ENCODE results near the gene IRF4. TPM values are rescaled to one million over a fixed set of nuclear protein-coding genes. Genes with fewer than 3 reads are reported as not detected.
A peak's percentile ranks its signal among the peaks of the same experiment; 100 is the strongest.

Gene IRF4
- total RNA-seq, 3 donors from 2014 or later, result 720 to 924 (median 743) TPM

DNA sequence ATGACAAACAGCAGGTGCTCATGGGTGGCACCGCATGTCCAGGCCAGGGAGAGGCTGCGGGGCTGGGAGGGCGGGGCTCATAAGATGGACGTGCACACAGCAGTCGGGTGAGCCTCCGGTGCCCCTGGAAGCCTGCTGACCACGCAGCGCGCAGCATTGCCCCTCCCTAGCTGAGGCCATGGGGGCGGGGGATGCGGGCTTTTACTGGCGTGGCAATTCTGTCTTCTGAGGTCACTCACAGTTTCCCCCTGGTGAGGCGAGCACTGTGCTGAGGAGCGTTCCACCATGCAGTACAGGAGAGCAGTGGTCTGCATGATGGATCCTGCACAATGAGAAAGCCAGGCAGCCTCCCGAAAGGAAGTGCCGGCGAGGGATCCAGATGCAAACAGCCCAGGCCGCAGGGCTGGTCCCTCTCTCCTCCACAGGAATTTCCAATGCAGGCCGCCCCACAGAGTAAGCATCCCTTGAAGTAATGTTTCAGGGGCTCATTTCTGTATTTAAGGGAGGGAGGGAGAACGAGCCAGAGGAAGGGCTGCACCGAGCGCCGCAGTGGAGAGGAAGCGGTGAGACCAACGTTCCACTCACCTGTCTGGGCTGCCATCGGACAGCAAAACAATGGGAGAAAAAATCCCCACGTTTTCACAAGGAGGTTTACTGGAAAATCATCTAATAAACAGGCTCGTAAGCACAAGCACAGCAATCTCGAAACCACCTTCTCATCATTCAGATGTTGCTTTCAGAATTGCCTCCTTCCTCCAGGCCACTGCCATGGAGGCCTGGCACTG lies 56.0 kb downstream of the IRF4 start:
- peak overlapping the region; percentile 59 for H3K4me3 Mint-ChIP-seq
- no peaks in the 10 kb centered on the region for H3K27me3 Mint-ChIP-seq (ENCODE audit: low read depth)
- H3K4me1 Mint-ChIP-seq (ENCODE audit: low read depth), result peaks cover 49% of the 10 kb centered on the region
- DNase-seq, result peak; percentile 53
- H3K9me3 Mint-ChIP-seq, result no peaks in the 10 kb centered on the region
- ATAC-seq, result peak; percentile 28 to 29
- H3K36me3 Mint-ChIP-seq (ENCODE audit: insufficient read depth), result no peaks in the 10 kb centered on the region

DNA sequence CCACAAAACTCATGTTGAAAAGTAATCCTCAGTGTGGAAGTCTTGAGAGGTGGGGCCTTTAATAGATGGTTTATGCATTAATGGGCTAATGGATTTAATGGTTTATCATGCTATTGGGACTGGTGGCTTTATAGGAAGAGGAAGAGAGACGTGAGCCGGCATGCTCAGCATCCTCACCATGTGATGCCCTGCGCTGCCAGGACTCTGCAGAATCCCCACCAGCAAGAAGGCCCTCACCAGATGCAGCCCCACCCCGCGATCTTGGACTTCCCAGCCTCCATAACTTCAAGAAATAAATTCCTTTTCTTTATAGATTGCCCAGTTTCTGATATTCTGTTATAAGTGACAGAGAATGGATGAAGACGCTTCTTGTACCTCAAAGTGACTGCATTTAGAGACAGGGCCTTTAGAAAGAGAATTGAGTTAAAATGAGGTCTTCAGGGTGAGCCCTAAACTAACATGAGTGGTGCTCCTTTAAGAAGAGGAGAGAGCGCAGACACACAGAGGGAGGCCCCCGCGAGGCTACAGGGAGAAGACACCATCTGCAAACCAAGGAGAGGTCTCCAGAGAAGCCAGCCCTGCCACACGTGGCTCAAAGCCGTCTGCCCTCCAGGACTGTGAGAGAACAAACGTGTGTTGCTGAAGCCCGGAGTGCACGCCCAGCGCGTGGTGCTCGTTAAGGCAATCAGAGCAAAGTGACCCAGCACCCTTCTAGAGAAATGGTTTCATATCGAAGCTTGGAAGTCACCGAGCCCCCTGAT lies 56.9 kb downstream of the IRF4 start:
- DNase-seq, result no peak

DNA sequence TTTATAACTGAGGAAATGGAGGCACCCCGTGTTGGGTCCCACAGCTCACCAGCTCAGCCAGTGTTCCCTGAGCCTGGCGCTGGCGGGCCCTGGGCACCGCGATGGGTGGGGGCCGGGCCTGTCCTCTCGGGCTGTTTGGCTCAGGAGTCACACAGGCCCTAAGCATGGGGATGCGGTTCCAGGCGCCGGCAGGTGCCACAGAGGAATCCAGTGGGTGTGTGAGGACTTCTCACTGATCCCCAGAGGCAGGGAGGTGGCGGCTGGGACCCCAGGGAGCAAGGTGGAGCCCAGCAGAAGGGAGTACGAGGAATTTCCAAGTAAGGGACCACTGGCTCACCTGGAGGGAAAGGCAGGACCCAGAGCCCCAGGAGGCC lies 57.5 kb downstream of the IRF4 start:
- Mint-ChIP-seq H3K27me3 (ENCODE audit: low read depth) (no peaks in the 10 kb centered on the region), H3K9me3 (no peaks in the 10 kb centered on the region), H3K4me1 (ENCODE audit: low read depth) (peaks cover 48% of the 10 kb centered on the region), H3K4me3 (peak overlapping the region; percentile 29), H3K36me3 (ENCODE audit: insufficient read depth) (no peaks in the 10 kb centered on the region)
- no peak for ATAC-seq
- DNase-seq, result no peak

More for the DNA sequence above, 56.9 kb downstream of the IRF4 start:
- Mint-ChIP-seq H3K4me1 (ENCODE audit: low read depth) (peaks cover 49% of the 10 kb centered on the region), H3K4me3 (peak overlapping the region; percentile 59), H3K9me3 (no peaks in the 10 kb centered on the region), H3K36me3 (ENCODE audit: insufficient read depth) (no peaks in the 10 kb centered on the region), H3K27me3 (ENCODE audit: low read depth) (no peaks in the 10 kb centered on the region)
- no peak for ATAC-seq

DNA sequence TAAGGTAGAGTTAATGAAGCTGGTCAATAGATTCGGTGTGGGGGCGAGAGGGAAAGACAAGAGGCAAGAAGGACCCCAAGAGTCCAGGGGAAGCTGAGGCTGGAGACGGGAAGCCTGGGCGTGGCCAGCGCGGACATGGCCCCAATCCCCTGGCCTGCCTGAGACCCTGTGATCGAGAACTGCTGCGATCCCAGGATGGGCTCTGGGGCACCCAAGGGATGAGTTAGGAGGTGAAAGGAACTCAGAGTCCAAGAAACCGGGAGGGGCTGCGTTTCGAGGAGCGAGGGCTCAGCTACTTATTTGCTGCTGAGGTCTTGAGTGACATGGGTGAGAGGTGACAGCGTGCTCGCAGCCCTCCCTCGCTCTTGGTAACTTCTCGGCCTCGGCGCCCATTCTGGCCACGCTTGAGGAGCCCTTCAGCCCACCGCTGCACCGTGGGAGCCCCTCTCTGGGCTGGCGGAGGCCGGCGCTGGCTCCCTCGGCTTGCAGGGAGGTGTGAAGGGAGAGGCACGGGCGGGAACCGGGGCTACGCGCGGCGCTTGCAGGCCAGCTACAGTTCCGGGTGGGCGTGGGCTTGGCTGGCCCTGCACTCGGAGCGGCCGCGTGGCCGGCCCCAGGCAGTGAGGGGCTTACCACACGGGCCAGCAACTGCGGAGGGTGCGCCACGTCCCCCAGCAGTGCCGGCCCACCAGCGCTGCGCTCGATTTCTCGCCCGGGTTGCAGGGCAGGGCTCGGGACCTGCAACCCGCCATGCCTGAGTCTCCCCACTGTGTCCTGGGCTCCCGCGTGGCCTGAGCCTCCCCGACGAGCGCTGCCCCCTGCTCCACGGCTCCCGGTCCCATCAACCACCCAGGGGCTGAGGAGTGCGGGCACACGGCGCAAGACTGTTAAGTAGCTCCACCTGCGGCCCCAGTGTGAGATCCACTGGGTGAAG lies 58.2 kb downstream of the IRF4 start:
- Mint-ChIP-seq H3K9me3 (no peaks in the 10 kb centered on the region), H3K36me3 (ENCODE audit: insufficient read depth) (no peaks in the 10 kb centered on the region), H3K4me1 (ENCODE audit: low read depth) (peaks cover 47% of the 10 kb centered on the region), H3K27me3 (ENCODE audit: low read depth) (no peaks in the 10 kb centered on the region), H3K4me3 (peak overlapping the region; percentile 29)
- ATAC-seq, result no peak
- DNase-seq, result no peak

DNA sequence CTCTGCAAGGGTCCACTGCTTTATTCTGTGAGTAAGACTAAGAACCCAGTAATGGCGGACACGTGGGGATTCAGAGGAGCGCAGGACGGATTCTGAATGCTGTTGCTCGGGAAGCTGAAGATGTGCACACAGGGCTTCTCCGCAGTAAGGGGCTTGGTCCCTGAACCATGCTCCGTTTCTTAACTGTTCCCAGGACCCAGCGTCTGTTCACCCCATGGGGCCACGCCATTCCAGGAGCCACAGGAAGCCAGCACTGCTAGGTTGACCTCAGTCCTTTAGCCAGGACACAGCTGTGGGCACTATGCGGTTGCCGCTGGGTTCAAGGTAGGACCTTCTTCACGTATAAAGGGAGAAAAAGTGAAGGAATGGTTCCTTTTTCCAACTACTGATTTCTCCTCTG lies 59.8 kb downstream of the IRF4 start:
- DNase-seq, result no peak
- Mint-ChIP-seq H3K4me1 (ENCODE audit: low read depth) (peaks cover 38% of the 10 kb centered on the region), H3K27me3 (ENCODE audit: low read depth) (no peaks in the 10 kb centered on the region), H3K4me3 (no peak overlapping the region), H3K36me3 (ENCODE audit: insufficient read depth) (no peaks in the 10 kb centered on the region), H3K9me3 (no peaks in the 10 kb centered on the region)
- no peak for ATAC-seq

DNA sequence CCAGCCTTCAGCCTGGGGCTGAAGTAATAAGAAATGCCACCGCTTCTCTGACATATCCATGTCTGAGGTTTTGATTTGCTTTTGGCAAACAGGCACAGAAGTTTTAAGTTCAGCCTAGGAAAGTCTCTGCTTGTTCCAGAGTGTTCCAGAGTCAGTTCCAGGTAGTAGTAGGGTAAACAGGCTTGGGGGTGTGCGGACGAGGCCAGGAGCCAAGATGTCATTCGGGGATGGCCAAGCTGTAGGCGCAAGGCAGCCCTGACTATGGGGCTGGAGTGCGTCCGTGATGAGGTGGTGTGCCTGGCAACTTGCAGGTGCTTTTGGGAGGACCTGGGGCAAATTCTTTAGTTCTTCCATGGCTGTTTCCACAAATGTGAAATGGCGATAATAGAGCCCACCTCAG lies 60.3 kb downstream of the IRF4 start:
- H3K4me1 Mint-ChIP-seq (ENCODE audit: low read depth), result peaks cover 33% of the 10 kb centered on the region
- H3K9me3 Mint-ChIP-seq, result no peaks in the 10 kb centered on the region
- no peak overlapping the region for H3K4me3 Mint-ChIP-seq
- ATAC-seq, result no peak
- DNase-seq, result no peak
- no peaks in the 10 kb centered on the region for H3K27me3 Mint-ChIP-seq (ENCODE audit: low read depth)
- H3K36me3 Mint-ChIP-seq (ENCODE audit: insufficient read depth), result no peaks in the 10 kb centered on the region

DNA sequence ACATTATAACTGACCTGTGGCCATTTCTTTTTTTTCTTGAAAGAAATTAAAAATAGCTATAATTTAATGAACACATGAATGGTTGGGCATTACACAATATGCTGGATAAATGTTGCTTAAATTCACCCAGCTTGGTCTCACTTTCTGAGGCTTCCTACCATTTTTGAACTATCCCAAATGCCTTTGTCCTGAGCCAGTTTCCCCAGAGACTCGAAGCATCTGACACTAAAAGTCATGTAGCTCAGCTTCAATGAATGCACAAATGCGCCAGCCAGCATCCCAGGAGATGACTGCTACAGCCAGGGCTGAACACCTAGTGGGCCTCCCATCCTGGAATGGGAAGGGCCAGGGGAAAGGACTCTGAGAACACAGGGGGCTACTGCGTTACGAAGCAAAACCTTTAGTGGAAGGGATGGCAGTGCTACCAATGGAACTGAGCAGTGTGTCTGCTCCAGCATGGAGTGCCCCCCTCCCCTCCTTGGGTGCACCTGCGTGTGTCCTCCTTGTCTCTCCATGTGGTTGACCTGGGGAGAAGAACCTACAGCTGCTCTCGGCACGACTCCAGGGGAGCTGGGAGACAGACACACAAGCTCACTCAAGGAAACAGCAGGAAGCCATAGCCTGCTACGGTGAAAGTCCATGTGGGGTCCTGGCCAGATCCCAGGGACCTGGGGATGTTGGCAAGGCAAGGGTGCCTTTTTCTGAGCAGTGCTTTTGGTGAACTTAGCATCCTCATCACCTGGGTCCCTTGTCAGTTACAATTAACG lies 60.9 kb downstream of the IRF4 start:
- peaks cover 5% of the 10 kb centered on the region for H3K9me3 Mint-ChIP-seq
- H3K4me3 Mint-ChIP-seq, result no peak overlapping the region
- H3K4me1 Mint-ChIP-seq (ENCODE audit: low read depth), result peaks cover 26% of the 10 kb centered on the region
- DNase-seq, result no peak
- no peaks in the 10 kb centered on the region for H3K36me3 Mint-ChIP-seq (ENCODE audit: insufficient read depth)
- no peak for ATAC-seq
- no peaks in the 10 kb centered on the region for H3K27me3 Mint-ChIP-seq (ENCODE audit: low read depth)

DNA sequence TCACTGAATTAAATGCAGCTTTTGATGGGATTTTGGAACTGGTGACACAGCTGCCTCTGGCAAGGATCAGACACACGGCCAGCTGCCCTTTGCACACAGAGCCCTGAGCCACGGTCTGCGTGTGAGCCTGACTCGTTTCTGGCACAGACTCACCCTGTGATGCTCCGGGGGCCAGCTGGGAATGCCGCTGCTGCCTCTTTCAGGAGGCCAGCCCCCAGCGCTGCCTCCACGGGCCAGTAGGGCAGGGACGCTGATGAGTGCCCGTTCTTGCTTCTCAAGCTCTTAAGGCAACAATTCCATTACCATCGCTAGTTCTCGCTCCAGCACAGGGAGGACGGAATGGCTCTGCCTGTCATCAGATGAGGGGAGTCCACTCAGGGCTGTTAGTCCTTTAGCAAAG lies 61.6 kb downstream of the IRF4 start:
- DNase-seq (no peak), ATAC-seq (no peak)
- Mint-ChIP-seq H3K4me3 (no peak overlapping the region), H3K4me1 (ENCODE audit: low read depth) (peaks cover 19% of the 10 kb centered on the region), H3K36me3 (ENCODE audit: insufficient read depth) (no peaks in the 10 kb centered on the region), H3K9me3 (peaks cover 9% of the 10 kb centered on the region), H3K27me3 (ENCODE audit: low read depth) (no peaks in the 10 kb centered on the region)

DNA sequence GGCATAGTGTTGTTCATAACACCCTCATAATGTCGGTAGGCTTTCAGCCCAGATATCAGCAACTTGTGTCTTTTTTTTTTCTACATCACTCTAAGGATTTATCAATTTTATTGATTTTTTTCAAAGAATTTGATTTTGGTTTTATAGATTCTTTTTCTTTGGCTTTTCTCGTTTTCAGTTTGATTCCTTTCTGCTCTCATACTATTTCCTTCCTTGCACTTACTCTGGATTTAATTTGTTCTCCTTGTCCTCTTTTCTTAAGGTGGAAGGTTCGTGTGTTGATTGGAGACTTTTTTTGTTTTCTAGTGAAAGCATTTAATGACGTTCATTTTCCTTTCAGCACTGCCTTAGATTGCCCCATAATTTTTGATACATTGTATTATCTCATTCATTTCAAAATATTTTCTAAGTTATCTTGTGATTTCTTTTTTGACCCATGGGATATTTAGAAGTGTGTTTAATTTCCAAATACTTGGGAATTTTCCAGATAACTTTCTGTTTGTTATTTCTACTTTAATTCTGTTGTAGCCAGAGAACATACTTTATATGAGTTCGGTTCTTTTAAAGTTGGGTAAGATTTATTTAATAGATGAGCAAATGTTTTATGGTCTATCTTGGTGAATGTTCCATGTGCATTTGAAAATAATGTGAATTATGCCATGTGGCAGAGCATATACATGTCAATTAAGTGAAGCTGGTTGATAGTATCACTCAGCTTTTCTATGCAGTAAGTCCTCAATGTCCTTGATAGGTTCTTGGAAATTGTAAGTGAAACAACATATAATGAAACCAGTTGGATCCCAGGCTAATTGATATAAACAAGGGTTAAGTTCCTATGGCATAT lies 62.8 kb downstream of the IRF4 start:
- no peaks in the 10 kb centered on the region for H3K36me3 Mint-ChIP-seq (ENCODE audit: insufficient read depth)
- H3K9me3 Mint-ChIP-seq, result peaks cover 13% of the 10 kb centered on the region
- H3K27me3 Mint-ChIP-seq (ENCODE audit: low read depth), result no peaks in the 10 kb centered on the region
- ATAC-seq (peak; percentile 5 to 15), DNase-seq (no peak)
- no peak overlapping the region for H3K4me3 Mint-ChIP-seq
- peaks cover 14% of the 10 kb centered on the region for H3K4me1 Mint-ChIP-seq (ENCODE audit: low read depth)

DNA sequence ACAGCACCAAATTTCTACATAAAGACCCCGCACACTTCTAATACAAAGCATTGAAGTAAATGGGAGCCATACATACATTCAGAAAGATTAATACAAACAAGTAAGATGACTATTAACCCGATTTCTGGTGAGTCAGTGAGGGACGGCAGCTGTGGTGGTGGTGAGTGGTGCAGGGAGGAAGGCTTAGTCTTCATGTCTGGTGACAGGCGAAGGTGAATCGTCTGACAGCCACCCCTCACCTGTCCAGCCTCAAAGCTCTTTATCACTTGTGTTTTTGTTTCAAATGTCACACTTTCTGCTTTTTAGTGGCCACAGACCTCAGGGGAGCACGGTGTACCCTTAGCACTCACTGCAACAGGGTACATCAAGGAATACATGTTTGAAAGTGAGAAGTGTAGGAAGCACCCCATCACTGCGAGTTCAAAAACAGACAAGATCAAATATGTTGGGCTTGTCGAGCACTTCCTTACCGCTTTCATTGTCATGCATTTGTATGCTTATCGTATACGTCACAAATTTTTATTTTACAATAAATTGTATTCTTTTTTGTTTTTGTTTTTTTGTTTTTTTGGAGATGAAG lies 63.5 kb downstream of the IRF4 start:
- Mint-ChIP-seq H3K4me3 (no peak overlapping the region), H3K36me3 (ENCODE audit: insufficient read depth) (no peaks in the 10 kb centered on the region), H3K4me1 (ENCODE audit: low read depth) (peaks cover 16% of the 10 kb centered on the region), H3K9me3 (peaks cover 13% of the 10 kb centered on the region), H3K27me3 (ENCODE audit: low read depth) (no peaks in the 10 kb centered on the region)
- ATAC-seq (peak; percentile 98), DNase-seq (peak; percentile 49)

DNA sequence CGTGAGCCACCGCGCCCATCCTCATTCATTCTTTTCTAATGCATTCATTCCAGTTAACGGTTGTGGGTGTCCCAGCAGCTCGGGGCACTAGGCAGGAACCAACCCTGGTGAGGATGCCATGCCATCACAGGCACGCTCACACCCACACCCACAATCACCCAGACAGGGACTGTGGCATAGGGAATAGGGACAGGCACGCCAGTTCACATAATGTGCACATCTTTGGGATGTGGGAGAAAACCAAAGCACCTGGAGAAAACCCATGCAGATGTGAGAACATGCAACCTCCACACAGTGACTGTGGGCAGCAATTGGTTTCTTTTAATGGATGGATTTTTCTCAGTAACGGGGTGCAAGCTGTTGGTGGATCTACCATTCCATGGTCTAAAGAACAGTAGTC lies 64.3 kb downstream of the IRF4 start:
- no peaks in the 10 kb centered on the region for H3K27me3 Mint-ChIP-seq (ENCODE audit: low read depth)
- H3K4me1 Mint-ChIP-seq (ENCODE audit: low read depth), result peaks cover 21% of the 10 kb centered on the region
- ATAC-seq (no peak), DNase-seq (no peak)
- peaks cover 13% of the 10 kb centered on the region for H3K9me3 Mint-ChIP-seq
- no peak overlapping the region for H3K4me3 Mint-ChIP-seq
- H3K36me3 Mint-ChIP-seq (ENCODE audit: insufficient read depth), result no peaks in the 10 kb centered on the region

DNA sequence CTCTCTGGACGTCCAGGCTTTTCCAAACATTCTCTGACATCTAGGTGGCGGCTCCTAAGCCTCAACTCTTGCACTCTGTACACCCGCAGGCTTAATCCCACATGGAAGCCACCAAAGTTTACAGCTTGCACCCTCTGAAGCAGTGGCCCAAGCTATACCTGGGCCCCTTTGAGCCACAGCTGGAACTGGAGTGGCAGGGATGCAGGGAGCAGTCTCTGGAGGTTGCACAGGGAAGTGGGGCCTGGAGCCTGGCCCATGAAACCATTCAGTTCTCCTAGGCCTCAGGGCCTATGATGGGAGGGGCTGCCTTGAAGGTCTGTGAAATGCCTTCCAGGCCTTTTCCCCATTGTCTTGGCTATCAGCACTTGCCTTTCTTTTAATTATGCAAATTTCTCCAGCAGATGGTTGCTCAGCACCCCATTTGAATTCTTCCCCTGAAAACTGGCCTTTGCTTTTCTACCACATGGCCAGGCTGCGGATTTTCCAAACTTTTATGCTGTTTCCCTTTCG lies 64.9 kb downstream of the IRF4 start:
- Mint-ChIP-seq H3K36me3 (ENCODE audit: insufficient read depth) (no peaks in the 10 kb centered on the region), H3K4me3 (no peak overlapping the region), H3K27me3 (ENCODE audit: low read depth) (no peaks in the 10 kb centered on the region), H3K4me1 (ENCODE audit: low read depth) (peaks cover 21% of the 10 kb centered on the region), H3K9me3 (peaks cover 13% of the 10 kb centered on the region)
- ATAC-seq, result no peak
- DNase-seq, result no peak

DNA sequence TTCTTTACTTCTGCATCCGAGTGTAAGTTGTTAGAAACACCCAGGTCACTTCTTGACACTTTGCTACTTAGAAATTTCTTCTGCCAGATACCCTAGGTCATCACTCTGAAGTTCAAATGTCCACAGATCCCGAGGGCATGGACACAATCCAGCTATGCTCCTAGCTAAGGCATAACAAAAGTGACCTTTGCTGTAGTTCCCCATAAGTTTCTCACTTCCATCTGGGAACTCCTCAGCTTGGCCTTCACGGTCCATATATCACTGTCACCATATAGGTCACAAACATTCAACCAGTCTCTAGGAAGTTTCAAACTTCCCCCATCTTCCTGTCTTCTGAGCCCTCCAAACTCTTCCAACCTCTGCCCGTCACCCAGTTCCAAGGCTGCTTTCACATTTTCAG lies 65.3 kb downstream of the IRF4 start:
- no peaks in the 10 kb centered on the region for H3K36me3 Mint-ChIP-seq (ENCODE audit: insufficient read depth)
- no peak for DNase-seq
- H3K4me3 Mint-ChIP-seq, result no peak overlapping the region
- no peaks in the 10 kb centered on the region for H3K27me3 Mint-ChIP-seq (ENCODE audit: low read depth)
- ATAC-seq, result no peak
- H3K9me3 Mint-ChIP-seq, result peaks cover 13% of the 10 kb centered on the region
- peaks cover 21% of the 10 kb centered on the region for H3K4me1 Mint-ChIP-seq (ENCODE audit: low read depth)

Measured in activated T-cell treated with anti-CD3 and anti-CD28 coated beads, Interleukin-2, amount 50 U/mL, for 4 hours (primary cell).